HS-27A (cell line): ENCODE data around the gene SPEM2.
"Not testable (repeated sequence)": the region's sequence is repeated elsewhere in the genome, so short reads cannot be mapped to it uniquely, and the experiment has no call there.

ENCODE experiments used
- DNase-seq: peaks from one replicate; pipeline ENCODE4 v3.0.0-alpha.2; 2012; ENCODE audit warnings: low read depth, missing footprints

Gene SPEM2

DNA sequence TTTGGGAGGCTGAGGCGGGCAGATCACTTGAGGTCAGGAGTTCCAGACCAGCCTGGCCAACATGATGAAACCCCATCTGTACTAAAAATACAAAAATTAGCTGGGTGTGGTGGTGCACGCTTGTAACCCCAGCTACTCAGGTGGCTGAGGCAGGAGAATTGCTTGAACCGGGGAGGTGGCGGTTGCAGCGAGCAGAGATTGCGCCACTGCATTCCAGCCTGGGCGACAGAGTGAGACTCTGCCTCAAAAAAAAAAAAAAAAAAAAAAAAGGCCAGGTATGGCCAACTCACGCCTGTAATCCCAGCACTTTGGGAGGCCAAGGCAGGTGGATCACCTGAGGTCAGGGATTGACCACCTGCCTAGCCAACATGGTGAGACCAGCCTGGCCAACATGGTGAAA, 49.4 kb downstream of the SPEM2 start:
- not testable (repeated sequence) for DNase-seq

DNA sequence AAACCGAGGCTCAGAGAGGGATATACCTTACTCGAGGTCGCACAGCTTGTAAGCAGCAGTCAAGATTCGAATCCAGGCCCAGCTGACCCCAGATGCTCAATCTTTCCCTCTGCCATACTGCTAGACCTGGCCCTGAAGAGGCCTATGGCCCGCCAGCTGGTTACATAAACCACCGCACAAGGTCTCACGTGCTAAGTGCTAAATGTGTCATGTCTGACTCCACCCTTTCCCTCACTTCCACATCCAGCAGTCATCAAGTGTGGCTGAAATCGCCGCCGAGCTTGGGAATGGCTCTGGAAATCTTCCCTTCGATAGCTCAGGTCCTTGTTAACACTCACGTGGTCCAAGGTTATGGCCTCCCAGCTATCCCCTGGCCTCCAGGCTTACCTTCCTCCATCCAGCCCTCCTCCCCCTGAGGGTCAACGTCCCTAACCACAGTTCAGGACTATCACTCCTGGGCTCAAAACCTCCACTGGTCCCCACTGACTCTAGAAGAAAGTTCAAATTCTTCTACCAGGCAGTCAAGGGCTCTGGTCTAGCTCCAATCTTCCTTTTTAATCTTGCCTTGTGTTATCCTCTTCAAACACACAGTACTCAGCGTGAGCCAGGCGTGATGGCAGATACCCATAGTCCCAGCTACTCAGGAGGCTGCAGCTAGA, 50.5 kb downstream of the SPEM2 start:
- DNase-seq, result no peak

DNA sequence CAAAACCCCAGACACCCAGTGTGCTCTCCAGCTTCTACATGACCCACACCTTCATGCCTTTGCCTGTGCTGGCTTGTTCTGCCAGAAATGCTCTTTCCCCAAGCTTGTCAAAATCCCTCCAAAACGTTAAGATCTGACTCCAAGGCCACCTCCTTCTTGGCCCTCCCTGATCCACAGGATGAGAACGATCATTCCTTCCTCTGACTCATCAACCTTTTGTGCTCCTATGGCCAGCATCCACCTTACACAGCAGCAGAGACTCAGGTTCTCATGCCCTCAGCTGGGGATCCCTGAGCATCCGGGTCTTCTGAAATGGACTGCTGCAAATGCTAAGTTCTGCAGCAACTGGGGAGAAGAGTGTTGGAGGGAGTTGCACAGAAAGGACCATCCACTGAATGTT, 51.1 kb downstream of the SPEM2 start:
- DNase-seq, result no peak

DNA sequence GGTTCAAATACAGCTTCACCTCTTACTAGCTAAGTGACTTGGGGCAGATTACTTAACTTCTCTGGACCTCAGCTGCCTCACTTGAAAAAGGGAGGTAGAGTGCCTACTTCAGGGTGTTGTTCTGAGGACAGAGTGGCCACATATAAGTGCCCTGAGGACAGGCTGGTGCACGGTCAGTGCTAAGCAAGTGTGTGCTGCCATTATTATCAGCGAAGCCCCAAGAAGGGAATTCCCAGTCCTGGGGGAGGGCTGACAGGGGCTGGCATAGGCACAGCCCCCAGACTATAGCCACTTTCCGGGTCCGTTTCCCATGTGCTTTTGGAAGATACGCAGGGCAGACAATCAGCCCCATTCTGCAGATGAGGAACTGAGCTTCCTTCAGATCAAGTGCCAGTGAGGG, 51.5 kb downstream of the SPEM2 start:
- no peak for DNase-seq
